DOHH2 (cell line): ENCODE data around the gene PDK1.

Experiments
- H3F3A ChIP-seq: fragments of 200-600 bp; sonication (generic), shearing (Covaris generic); 2 replicates; pipeline ENCODE4 v1.6.0; 2016; ENCODE audit warnings: antibody characterized with exemption, mild to moderate bottlenecking; ENCODE audit not compliant: control insufficient read depth, insufficient read depth
- H3K27ac ChIP-seq: fragments of 200-600 bp; sonication (generic); 2 replicates; pipeline ENCODE4 v1.5.1; 2014; ENCODE audit warnings: low read depth, mild to moderate bottlenecking, low read length, moderate library complexity
- H3K27me3 ChIP-seq: fragments of 200-600 bp; sonication (generic); 2 replicates; pipeline ENCODE4 v1.6.1; 2014; ENCODE audit warnings: mild to moderate bottlenecking, low read length, mixed read lengths; ENCODE audit not compliant: control insufficient read depth
- H3K36me3 ChIP-seq: fragments of 200-600 bp; sonication (generic); 2 replicates; pipeline ENCODE4 v1.6.1; 2014; ENCODE audit warnings: mild to moderate bottlenecking, low read length, moderate library complexity, mixed read lengths; ENCODE audit not compliant: control insufficient read depth
- H3K4me1 ChIP-seq: fragments of 200-600 bp; sonication (generic); 2 replicates; pipeline ENCODE4 v1.6.1; 2014; ENCODE audit warnings: mild to moderate bottlenecking, low read length, mixed read lengths; ENCODE audit not compliant: control insufficient read depth
- H3K4me2 ChIP-seq: fragments of 200-600 bp; sonication (generic); 2 replicates; pipeline ENCODE4 v1.6.0; 2014; ENCODE audit warnings: mild to moderate bottlenecking, low read length, moderate library complexity
- H3K4me3 ChIP-seq: fragments of 200-600 bp; sonication (generic); 2 replicates; pipeline ENCODE4 v1.5.1; 2014; ENCODE audit warnings: mild to moderate bottlenecking, low read length, mixed read lengths
- H3K79me2 ChIP-seq: fragments of 200-600 bp; sonication (generic); 2 replicates; pipeline ENCODE4 v1.6.1; 2014; ENCODE audit warnings: mild to moderate bottlenecking, low read length, mixed read lengths; ENCODE audit not compliant: control insufficient read depth
- H3K9me2 ChIP-seq: fragments of 200-600 bp; sonication (generic); replicated peaks from 2 replicates; pipeline ENCODE4 v1.6.1; 2014; ENCODE audit warnings: mild to moderate bottlenecking, low read length, mixed read lengths; ENCODE audit not compliant: control insufficient read depth
- H3K9me3 ChIP-seq: fragments of 200-600 bp; sonication (generic); 2 replicates; pipeline ENCODE4 v1.6.1; 2014; ENCODE audit warnings: antibody characterized with exemption, low read length, mixed read lengths; ENCODE audit not compliant: control insufficient read depth, insufficient read depth
- H4K20me1 ChIP-seq: fragments of 200-600 bp; sonication (generic); 2 replicates; pipeline ENCODE4 v1.6.0; 2014; ENCODE audit warnings: low read depth, mild to moderate bottlenecking, antibody characterized with exemption, low read length, moderate library complexity; ENCODE audit not compliant: control insufficient read depth, insufficient read depth
- EZH2phosphoT487 ChIP-seq: fragments of 200-600 bp; sonication (generic); IDR thresholded peaks from 2 replicates; pipeline ENCODE4 v1.6.1; 2017; ENCODE audit warnings: borderline replicate concordance, mild to moderate bottlenecking, antibody characterized with exemption, low read length, moderate library complexity, mixed read lengths
- TF ChIP-seq, protein P1 (sequence below): fragments of 200-600 bp; sonication (generic); IDR thresholded peaks from one replicate; pipeline ENCODE4 v1.5.1; 2014; ENCODE audit warnings: antibody characterized with exemption, mild to moderate bottlenecking, low read depth, low read length; ENCODE audit not compliant: poor library complexity, severe bottlenecking

Gene PDK1

DNA sequence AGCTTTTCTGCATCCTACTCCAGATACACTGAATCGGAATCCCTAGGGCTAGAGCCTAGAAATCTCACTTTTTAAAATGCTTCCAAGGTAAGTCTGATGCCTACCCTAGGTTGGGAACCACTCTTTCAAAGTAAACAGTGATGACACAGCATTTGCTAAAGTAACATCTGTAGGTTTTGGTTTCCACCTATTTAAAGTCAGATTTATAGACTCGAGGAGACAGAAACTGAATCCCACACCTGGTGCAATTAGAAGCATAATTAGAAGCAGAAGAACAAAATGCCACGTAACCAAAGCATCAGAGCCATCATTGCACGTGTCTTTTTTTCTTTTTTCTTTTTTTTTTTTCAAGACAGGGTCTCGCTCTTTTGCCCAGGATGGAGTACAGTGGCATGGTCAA is 40.9 kb downstream of the PDK1 start:
- H3K79me2 ChIP-seq = no peaks in the 10 kb centered on the region
- no peaks in the 10 kb centered on the region for H3F3A ChIP-seq

DNA sequence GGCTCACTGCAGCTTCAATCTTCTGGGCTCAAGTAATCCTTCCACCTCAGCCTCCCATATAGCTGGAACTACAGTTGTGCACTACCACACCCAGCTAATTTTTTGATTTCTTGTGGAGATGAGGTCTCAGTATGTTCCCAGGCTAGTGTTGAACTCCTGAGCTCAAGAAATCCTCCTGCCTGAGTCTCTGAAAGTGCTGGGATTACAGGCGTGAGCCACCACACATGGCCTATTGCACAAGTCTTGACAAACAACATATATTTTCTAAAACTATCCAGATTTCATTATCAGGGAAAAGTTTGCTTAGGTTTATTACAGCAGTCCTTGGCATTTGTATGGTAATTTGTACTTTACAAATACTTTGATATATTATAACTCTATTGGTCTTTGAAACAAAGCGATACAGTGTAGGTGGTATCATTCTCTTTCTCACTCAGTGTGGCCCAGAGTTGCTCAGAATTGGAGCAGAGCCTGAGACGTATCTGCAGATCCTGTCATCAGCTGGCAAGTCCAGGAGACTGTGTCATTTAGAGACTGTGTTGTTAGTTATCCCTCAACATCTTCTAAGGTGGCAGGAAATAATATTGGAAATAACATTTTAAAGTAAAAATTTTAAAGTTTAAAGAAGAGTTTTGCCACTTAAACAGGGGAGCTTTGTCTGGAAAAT is 41.4 kb downstream of the PDK1 start:
- Histone ChIP-seq H3K4me1 (no peaks in the 10 kb centered on the region), H3K36me3 (peaks cover 80% of the 10 kb centered on the region), H3F3A (no peaks in the 10 kb centered on the region)

More for the DNA sequence above, 40.9 kb downstream of the PDK1 start:
- no peaks in the 10 kb centered on the region for H3K27me3 ChIP-seq
- no peak overlapping the region for H3K4me2 ChIP-seq
- no peak overlapping the region for H3K27ac ChIP-seq
- no peaks in the 10 kb centered on the region for H3K4me1 ChIP-seq
- H3K9me3 ChIP-seq = no peaks in the 10 kb centered on the region
- TF ChIP-seq, protein P1, sequence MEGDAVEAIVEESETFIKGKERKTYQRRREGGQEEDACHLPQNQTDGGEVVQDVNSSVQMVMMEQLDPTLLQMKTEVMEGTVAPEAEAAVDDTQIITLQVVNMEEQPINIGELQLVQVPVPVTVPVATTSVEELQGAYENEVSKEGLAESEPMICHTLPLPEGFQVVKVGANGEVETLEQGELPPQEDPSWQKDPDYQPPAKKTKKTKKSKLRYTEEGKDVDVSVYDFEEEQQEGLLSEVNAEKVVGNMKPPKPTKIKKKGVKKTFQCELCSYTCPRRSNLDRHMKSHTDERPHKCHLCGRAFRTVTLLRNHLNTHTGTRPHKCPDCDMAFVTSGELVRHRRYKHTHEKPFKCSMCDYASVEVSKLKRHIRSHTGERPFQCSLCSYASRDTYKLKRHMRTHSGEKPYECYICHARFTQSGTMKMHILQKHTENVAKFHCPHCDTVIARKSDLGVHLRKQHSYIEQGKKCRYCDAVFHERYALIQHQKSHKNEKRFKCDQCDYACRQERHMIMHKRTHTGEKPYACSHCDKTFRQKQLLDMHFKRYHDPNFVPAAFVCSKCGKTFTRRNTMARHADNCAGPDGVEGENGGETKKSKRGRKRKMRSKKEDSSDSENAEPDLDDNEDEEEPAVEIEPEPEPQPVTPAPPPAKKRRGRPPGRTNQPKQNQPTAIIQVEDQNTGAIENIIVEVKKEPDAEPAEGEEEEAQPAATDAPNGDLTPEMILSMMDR = no peak
- TF ChIP-seq EZH2phosphoT487 = no peak
- no peaks in the 10 kb centered on the region for H4K20me1 ChIP-seq
- no peaks in the 10 kb centered on the region for H3K9me2 ChIP-seq
- peaks cover 77% of the 10 kb centered on the region for H3K36me3 ChIP-seq
- H3K4me3 ChIP-seq = no peak overlapping the region

DNA sequence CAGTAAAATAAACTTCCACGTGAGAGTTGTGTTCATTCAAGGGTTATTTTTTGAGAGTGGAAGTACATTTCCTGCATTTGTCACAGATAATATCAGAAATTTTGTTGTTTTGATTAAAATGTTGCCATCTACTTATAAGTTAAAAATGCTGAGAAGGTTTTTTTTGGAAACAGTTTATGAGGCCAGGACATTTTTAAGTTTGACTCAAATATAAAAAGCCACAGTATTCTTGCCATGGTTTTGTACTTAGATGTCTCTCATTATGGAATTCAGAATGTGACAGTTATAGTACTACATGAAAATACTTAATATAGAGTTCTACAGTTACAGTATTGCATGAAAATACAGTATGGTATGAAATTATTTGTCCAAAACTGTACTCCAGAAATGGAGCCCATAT is 44.1 kb downstream of the PDK1 start:
- Histone ChIP-seq H3K36me3 (peaks cover 75% of the 10 kb centered on the region), H3K79me2 (no peaks in the 10 kb centered on the region), H4K20me1 (no peaks in the 10 kb centered on the region), H3K4me2 (no peak overlapping the region), H3F3A (no peaks in the 10 kb centered on the region), H3K4me1 (no peaks in the 10 kb centered on the region), H3K27ac (no peak overlapping the region), H3K9me3 (no peaks in the 10 kb centered on the region), H3K27me3 (no peaks in the 10 kb centered on the region), H3K9me2 (no peaks in the 10 kb centered on the region), H3K4me3 (no peak overlapping the region)
- TF ChIP-seq EZH2phosphoT487 = no peak
- TF ChIP-seq, protein P1 = no peak

More for the DNA sequence above, 41.4 kb downstream of the PDK1 start:
- Histone ChIP-seq H3K4me2 (no peak overlapping the region), H3K27me3 (no peaks in the 10 kb centered on the region), H3K9me3 (no peaks in the 10 kb centered on the region), H3K9me2 (no peaks in the 10 kb centered on the region), H3K79me2 (no peaks in the 10 kb centered on the region), H4K20me1 (no peaks in the 10 kb centered on the region), H3K4me3 (no peak overlapping the region), H3K27ac (no peak overlapping the region)
- no peak for TF ChIP-seq EZH2phosphoT487
- TF ChIP-seq, protein P1 = no peak
